C4-2B (cell line): ENCODE data around the gene TLCD3A.
"Not testable (repeated sequence)": the region's sequence is repeated elsewhere in the genome, so short reads cannot be mapped to it uniquely, and the experiment has no call there.

Experiments used
- H3K27ac ChIP-seq: fragments of 450-650 bp; 2 replicates; pipeline ENCODE4 v1.5.1; 2017
- ZFX ChIP-seq: fragments of 450-650 bp; IDR thresholded peaks from 2 replicates; pipeline ENCODE4 v1.6.1; 2017
- TF ChIP-seq, protein P1 (sequence below): fragments of 450-650 bp; conservative IDR thresholded peaks from 2 replicates; pipeline ENCODE4 v1.5.1; 2017; ENCODE audit warnings: mild to moderate bottlenecking

The TLCD3A gene

DNA sequence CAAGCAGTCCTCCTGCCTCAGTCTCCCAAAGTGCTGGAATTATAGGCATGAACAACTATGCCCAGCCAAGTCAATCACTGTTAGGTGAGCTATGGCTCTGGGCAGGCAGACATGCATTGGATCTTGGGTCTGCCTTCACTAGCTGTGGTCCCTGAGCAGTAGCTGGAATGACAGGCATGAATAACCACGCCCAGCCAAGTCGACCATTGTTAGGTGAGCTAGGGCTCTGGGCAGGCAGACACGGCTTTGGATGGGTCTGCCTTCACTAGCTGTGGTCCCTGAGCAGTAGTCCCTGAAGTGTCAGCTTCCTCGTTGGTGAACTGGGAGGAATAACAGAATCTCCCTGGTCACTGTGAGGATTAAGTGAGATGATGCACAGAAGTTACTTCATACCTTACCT is 56.2 kb downstream of the TLCD3A start:
- H3K27ac ChIP-seq = no peak overlapping the region
- no peak for TF ChIP-seq ZFX
- TF ChIP-seq, protein P1, sequence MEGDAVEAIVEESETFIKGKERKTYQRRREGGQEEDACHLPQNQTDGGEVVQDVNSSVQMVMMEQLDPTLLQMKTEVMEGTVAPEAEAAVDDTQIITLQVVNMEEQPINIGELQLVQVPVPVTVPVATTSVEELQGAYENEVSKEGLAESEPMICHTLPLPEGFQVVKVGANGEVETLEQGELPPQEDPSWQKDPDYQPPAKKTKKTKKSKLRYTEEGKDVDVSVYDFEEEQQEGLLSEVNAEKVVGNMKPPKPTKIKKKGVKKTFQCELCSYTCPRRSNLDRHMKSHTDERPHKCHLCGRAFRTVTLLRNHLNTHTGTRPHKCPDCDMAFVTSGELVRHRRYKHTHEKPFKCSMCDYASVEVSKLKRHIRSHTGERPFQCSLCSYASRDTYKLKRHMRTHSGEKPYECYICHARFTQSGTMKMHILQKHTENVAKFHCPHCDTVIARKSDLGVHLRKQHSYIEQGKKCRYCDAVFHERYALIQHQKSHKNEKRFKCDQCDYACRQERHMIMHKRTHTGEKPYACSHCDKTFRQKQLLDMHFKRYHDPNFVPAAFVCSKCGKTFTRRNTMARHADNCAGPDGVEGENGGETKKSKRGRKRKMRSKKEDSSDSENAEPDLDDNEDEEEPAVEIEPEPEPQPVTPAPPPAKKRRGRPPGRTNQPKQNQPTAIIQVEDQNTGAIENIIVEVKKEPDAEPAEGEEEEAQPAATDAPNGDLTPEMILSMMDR = no peak

DNA sequence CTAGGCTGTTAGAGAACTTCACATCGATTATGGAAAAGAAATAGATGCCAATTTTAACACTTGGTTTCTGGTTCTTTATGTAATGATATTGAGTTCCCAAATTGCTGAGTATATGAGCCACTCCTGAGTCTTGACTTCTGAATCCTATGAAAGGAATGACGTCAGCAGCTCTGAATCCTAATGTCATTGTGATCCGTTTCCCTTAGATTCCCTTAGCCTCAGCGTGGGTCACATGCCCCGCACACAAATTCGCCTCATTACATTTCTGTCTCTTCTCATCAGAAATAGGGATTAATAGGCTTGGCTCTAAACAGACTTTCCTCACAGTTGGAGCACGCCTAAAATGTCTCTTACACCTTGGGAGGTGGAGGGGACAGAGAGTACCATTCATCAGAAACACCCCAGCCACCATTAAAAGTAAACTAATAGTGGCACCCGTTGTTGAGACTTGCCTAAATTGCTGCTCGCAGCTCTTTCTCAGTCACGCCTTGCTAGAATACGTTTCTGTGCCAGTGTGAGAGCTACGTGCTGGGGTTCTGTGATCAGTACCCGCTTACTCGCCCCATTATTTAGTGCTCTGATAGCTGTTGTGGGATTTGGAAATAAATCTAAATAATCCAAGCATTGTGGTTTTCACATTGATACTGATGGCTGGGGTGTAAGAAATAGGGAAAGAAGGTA is 56.9 kb downstream of the TLCD3A start:
- no peak overlapping the region for H3K27ac ChIP-seq
- no peak for TF ChIP-seq ZFX
- TF ChIP-seq, protein P1 = no peak

DNA sequence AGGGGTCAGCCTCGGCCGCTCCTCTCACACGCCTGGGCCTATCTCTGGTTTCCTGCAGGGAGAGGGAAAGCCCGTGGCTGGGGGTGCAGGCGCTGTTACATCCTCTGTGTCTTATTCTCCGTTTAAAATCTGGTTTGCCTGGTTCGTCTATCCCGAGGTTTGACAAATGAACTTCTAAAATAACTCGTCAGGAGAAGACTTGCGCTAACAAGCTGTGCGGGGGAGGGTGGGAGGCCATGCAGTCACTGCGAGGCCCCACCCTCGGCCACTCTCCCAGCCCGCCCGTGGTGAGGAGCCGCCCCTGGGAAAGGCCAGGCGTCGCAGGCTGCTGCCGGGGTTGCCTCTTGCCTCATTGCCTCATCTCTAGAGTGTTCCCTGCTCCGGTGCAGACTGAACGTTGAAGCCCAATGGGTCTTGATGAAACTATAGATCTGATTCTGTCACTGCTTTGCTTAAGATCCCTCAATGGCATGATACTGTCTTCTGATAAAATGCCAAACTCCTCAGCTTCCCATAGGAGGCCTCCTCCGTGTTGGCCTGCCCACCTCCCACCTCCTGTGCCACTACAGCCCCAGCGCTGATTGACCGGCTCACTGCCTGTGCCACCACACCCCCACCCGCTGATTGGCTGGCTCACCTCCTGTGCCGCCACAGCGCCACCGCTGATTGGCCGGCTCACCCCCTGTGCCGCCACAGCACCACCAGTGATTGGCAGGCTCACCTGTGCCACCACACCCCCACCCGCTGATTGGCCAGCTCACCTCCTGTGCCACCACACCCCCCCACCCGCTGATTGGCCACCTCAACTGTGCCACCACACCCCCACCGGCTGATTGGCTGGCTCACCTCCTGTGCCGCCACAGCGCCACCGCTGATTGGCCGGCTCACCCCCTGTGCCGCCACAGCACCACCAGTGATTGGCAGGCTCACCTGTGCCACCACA is 57.8 kb downstream of the TLCD3A start:
- not testable (repeated sequence) for H3K27ac ChIP-seq

DNA sequence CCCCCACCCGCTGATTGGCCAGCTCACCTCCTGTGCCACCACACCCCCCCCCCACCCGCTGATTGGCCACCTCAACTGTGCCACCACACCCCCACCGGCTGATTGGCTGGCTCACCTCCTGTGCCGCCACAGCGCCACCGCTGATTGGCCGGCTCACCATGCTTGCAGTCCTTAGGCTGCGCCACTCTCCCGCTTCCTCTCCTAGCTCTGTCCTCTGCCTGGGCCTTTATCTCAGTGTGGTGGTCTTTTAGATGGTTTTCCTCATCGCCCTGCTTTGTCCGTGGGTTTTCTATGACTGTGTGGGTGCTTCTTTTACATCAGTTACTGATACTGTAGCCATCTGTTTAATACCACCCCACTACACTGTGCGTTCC is 58.5 kb downstream of the TLCD3A start:
- H3K27ac ChIP-seq = not testable (repeated sequence)

DNA sequence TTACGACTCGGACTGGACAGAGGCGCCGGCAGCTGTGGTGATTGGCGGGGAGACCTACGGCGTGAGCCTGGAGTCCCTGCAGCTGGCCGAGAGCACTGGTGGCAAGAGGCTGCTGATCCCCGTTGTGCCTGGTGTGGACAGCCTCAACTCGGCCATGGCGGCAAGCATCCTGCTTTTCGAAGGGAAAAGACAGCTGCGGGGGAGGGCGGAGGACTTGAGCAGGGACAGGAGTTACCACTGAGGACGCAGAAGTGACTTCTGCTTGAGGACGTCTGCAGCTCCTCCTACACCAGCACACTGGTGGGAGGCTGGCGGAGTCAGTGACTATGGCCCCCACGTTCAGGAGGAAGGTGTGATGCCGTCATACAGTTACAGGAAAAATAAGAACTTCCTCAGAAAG is 59.4 kb downstream of the TLCD3A start:
- TF ChIP-seq, protein P1 = no peak
- TF ChIP-seq ZFX = no peak
- no peak overlapping the region for H3K27ac ChIP-seq

GRCh38 chr17:792277-792676 is 59.9 kb downstream of the TLCD3A start:
- no peak overlapping the region for H3K27ac ChIP-seq
- TF ChIP-seq, protein P1 = no peak
- no peak for TF ChIP-seq ZFX
